Ectodermal cell (in vitro differentiated cells): ENCODE data around the gene MTR. TPM values are rescaled to one million over a fixed set of nuclear protein-coding genes. Genes with fewer than 3 reads are reported as not detected.
A peak's percentile ranks its signal among the peaks of the same experiment; 100 is the strongest.

Experiments
- H3K27ac ChIP-seq: 2 replicates; pipeline ENCODE4 v1.7.0; 2013; ENCODE audit warnings: mild to moderate bottlenecking, low read depth, low read length; ENCODE audit not compliant: insufficient read depth, poor library complexity, severe bottlenecking
- H3K27me3 ChIP-seq: 2 replicates; pipeline ENCODE4 v1.7.0; 2013; ENCODE audit warnings: mild to moderate bottlenecking, low read length; ENCODE audit not compliant: insufficient read depth, control insufficient read depth, poor library complexity, severe bottlenecking
- H3K36me3 ChIP-seq: one replicate; pipeline ENCODE4 v1.7.0; 2013; ENCODE audit warnings: low read length; ENCODE audit not compliant: control insufficient read depth, insufficient read depth
- H3K4me1 ChIP-seq: one replicate; pipeline ENCODE4 v1.7.0; 2013; ENCODE audit warnings: low read length; ENCODE audit not compliant: control insufficient read depth, insufficient read depth
- H3K4me3 ChIP-seq: 2 replicates; pipeline ENCODE4 v1.7.0; 2013; ENCODE audit warnings: low read depth, low read length, control low read depth; ENCODE audit not compliant: insufficient read depth
- H3K9me3 ChIP-seq: 2 replicates; pipeline ENCODE4 v1.7.0; 2013; ENCODE audit warnings: mild to moderate bottlenecking, low read length, moderate library complexity; ENCODE audit not compliant: control insufficient read depth
- WGBS, 2 experiments: methylation state at CpG; one replicate each; pipeline ENCODE4 v1.1.7; 2013; ENCODE audit warnings: missing lambda C conversion rate in 2 of 2; 5-methylcytosine and 5-hydroxymethylcytosine counted together
- polyA plus RNA-seq, 4 experiments: library from polyadenylated mRNA; stranded (reverse); fragments of 50-300 nt; gene quantifications; one replicate each; pipeline ENCODE4 v1.2.3, GENCODE V29; 2013

MTR gene
- polyA plus RNA-seq (2013, experiment 1 of 4): 17.8 TPM
- polyA plus RNA-seq (2013, experiment 2 of 4): 22.2 TPM
- polyA plus RNA-seq (2013, experiment 3 of 4): 12.1 TPM
- 14.7 TPM for polyA plus RNA-seq (2013, experiment 4 of 4)

DNA sequence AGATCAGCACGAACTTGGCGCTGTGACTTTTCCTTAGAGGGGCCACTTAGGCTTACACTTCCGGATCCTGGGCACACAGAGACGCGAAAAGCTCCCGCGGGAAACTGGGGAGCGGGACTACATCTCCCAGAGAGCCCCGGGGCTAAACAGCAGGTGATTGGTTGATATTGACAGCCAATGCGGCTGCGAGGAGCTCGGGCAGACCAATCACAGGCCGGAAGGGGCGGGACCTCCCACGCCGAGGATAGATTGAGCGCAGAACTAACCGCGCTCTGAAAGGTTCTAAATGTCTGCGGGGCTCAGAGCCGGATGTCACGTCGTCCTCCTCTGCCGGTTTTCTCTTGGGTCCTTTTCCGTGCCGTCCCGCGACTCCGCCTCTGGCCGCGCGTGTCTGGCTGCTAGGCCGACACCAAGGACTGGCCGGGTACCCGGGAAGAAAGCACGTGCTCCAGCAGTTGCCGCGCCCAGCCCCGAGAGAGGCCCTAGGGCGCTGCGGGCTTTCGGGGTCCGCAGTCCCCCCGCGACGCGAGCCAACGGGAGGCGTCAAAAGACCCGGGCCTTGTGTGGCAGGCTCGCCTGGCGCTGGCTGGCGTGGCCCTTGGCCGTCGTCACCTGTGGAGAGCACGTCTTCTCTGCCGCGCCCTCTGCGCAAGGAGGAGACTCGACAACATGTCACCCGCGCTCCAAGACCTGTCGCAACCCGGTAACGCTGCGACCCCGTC lies at the start of gene MTR:
Gene MTR, plus strand, starts transcription at position 258 of the 722 bp plus-strand sequence. Its CDS starts 412 bp downstream, at position 670.
- no peaks in the 10 kb centered on the region for H3K36me3 ChIP-seq
- no peaks in the 10 kb centered on the region for H3K9me3 ChIP-seq
- peaks cover 14% of the 10 kb centered on the region for H3K27me3 ChIP-seq
- no peak within 1 kb of the TSS for H3K27ac ChIP-seq
- WGBS, 2 experiments: 0% methylated on average over 67 of the region's 67 CpGs
- H3K4me3 ChIP-seq: peak within 1 kb of the TSS; percentile 89
- no peaks in the 10 kb centered on the region for H3K4me1 ChIP-seq

DNA sequence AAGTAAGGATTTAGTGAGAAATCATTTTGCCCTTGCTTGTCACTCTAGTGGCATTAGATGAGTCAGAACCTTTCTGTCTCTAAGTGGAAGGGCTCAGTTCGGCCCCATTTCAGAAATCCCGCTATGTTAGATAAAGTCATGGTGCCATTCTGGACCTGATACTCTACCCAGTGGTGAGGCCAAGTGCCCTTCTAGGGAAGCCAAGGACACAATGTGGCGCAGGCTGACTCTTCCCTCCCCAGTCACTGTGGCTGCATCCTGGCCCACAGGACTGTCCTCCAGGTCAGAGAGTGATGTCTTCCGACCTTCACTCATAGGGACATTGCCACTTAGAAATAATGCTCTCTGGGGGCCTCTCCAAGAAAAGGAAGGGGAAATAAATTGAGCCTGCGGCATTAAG lies 48.3 kb upstream of the MTR start:
- Histone ChIP-seq H3K27ac (no peak overlapping the region), H3K4me1 (no peaks in the 10 kb centered on the region), H3K9me3 (no peaks in the 10 kb centered on the region), H3K4me3 (no peak overlapping the region), H3K36me3 (no peaks in the 10 kb centered on the region), H3K27me3 (no peaks in the 10 kb centered on the region)
- 96 to 97% methylated on average over 5 of the region's 5 CpGs for WGBS, 2 experiments

DNA sequence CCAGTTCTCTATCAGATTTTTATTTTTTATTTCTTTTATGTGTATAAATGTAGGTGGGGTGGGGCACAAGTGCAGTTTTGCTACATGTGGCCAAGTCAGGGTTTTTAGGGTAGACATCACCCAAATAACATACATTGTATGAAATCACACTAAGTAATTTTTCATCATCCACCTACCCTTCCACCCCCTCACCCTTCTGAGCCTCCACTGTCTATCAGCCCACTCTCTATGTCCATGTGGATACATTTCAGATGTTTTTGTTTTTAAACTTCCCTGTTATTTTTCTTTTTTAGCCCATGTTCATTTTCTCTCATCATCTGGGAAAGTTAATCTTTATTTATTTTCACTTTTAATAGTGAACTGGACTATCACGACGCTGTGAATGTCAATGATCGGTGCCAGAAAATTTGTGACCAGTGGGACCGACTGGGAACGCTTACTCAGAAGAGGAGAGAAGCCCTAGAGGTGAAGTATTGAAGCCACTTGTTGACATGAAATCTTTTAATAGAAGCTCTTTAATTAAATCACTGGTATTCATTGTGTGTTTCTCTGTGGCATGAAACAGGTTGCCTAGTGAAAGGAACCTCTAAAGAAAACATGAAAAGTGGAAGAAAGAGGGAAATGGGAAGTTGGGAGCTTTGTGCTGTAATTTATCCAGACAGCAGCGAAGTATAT lies 47.6 kb upstream of the MTR start:
- Histone ChIP-seq H3K36me3 (no peaks in the 10 kb centered on the region), H3K27ac (no peak overlapping the region), H3K27me3 (no peaks in the 10 kb centered on the region), H3K4me3 (no peak overlapping the region), H3K9me3 (no peaks in the 10 kb centered on the region), H3K4me1 (no peaks in the 10 kb centered on the region)
- 95 to 98% methylated on average over 6 of the region's 6 CpGs for WGBS, 2 experiments

DNA sequence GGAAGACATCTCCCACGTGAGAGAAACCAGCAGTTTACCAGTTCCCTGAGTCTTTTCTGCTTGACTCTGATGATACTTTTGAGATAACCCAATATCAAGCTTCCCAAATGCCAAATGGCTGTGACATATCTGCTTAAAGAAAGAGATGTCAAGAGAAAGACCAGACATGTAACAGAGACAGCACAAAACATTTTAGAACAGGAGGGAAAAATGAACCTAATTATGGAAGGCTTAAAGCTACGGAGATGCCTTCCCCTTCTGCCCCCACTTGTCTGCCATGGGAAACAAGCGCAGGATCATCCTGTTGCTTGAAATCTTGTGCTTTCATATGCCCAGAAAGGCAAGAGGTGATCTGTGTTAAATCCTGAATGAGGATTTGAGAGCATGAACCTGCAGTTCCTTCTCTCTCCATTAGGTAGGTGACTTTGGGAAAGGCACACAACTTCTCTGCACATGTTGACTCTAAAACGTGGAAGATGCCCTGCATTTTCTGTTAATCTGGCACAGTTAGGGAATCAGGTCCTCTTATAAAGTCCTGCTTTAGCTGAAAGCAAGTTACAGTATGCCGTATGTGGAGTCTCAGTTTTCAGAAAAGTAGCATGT lies 46.7 kb upstream of the MTR start:
- H3K36me3 ChIP-seq: no peaks in the 10 kb centered on the region
- no peaks in the 10 kb centered on the region for H3K9me3 ChIP-seq
- no peak overlapping the region for H3K27ac ChIP-seq
- WGBS, 2 experiments: 81 to 86% methylated on average over 5 of the region's 5 CpGs
- H3K4me3 ChIP-seq: no peak overlapping the region
- no peaks in the 10 kb centered on the region for H3K27me3 ChIP-seq
- H3K4me1 ChIP-seq: no peaks in the 10 kb centered on the region

DNA sequence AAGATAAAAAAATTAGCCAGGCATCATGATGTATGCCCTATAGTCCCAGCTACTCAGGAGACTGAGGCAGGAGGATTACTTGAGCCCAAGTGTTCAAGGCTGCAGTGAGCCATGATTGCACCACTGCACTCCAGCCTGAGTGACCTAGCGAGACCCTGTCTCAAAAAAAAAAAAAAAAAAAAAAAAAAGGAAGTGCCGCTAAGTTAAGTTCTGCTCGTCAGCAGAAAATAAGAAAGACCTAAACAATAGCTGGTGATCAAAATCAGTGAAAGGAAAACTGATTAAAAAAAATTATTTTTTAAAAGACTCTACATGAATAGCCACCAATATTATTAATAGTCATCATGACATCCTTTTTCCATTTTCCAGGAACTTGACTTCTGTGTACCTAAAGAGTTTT lies 44.2 kb upstream of the MTR start:
- Histone ChIP-seq H3K4me3 (no peak overlapping the region), H3K36me3 (no peaks in the 10 kb centered on the region), H3K4me1 (no peaks in the 10 kb centered on the region), H3K27ac (no peak overlapping the region), H3K27me3 (no peaks in the 10 kb centered on the region), H3K9me3 (no peaks in the 10 kb centered on the region)
- WGBS, 2 experiments: 100% methylated on average over 1 of the region's 3 CpGs

DNA sequence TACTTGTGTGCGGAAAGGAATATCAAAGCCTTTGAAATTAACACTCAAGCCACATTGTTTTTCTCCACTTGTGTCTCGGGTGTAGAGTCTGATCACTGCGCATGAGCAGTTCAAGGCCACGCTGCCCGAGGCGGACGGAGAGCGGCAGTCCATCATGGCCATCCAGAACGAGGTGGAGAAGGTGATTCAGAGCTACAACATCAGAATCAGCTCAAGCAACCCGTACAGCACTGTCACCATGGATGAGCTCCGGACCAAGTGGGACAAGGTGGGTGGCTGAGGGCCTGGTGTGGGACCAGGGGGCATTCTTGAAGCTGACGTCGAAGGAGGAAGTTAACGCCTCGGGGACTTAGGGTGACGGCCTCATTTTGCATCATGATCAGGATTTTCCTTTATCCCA lies 43.7 kb upstream of the MTR start:
- H3K27me3 ChIP-seq: no peaks in the 10 kb centered on the region
- no peak overlapping the region for H3K27ac ChIP-seq
- H3K36me3 ChIP-seq: no peaks in the 10 kb centered on the region
- no peak overlapping the region for H3K4me3 ChIP-seq
- 95% methylated on average over 16 of the region's 16 CpGs for WGBS, 2 experiments
- H3K4me1 ChIP-seq: no peaks in the 10 kb centered on the region
- no peaks in the 10 kb centered on the region for H3K9me3 ChIP-seq

DNA sequence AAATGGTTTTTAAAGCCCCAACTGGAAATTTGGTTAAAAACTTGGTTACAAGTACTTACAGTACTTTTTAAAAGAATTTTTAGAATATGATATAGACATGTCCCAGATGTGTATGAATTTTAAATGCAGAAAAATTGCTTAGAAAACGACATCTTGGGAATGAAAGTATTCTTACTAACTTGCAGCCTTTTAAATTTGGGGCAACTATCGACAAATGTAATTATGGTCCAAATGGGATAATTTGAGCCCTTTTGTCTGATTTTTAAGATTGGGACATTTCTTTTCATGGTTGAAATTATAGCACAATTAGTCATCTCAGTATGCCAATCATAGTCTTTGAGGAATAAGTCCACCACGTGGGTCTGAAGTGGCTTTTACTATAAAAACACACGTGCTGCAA lies 43.2 kb upstream of the MTR start:
- no peaks in the 10 kb centered on the region for H3K36me3 ChIP-seq
- H3K4me3 ChIP-seq: no peak overlapping the region
- no peak overlapping the region for H3K27ac ChIP-seq
- H3K4me1 ChIP-seq: no peaks in the 10 kb centered on the region
- WGBS, 2 experiments: 93 to 94% methylated on average over 4 of the region's 4 CpGs
- H3K9me3 ChIP-seq: no peaks in the 10 kb centered on the region
- H3K27me3 ChIP-seq: no peaks in the 10 kb centered on the region

DNA sequence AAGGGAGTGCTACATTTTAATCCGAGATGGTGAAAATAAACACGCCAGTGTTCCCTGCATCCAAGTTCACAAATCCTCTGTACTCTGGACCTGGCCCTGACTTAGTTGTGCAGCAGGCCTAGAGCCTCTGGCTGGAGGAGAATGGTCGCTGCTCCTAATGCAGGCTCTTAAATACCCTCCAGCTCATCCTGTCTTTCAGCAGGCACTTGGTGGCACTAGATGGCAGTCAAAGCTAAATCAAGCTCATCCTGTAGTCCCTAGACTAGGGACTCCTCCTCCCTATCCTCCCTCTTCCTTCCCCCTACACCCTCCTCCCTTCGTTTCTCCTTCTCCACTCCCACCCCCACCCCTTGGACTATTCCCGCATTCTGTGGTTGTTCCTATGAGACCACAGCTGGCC lies 41.6 kb upstream of the MTR start:
- Histone ChIP-seq H3K36me3 (no peaks in the 10 kb centered on the region), H3K27ac (no peak overlapping the region), H3K27me3 (no peaks in the 10 kb centered on the region), H3K9me3 (no peaks in the 10 kb centered on the region), H3K4me3 (no peak overlapping the region), H3K4me1 (no peaks in the 10 kb centered on the region)
- WGBS, 2 experiments: 68 to 73% methylated on average over 5 of the region's 5 CpGs

DNA sequence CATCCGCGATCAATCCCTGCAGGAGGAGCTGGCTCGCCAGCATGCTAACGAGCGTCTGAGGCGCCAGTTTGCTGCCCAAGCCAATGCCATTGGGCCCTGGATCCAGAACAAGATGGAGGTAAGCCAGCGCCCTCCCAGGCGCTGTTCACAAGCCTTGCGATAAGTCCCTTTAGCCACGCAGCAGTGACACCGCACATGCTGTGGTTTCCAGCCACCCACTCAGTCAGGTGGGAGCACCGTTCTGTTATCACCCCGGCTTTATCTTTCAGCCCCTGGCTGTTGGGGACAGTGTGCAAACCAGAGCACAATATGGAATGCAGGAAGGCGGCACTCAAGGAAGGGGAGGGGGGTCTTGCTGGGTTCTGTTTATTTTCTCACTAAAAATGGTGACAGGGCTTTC lies 41.1 kb upstream of the MTR start:
- Histone ChIP-seq H3K4me1 (no peaks in the 10 kb centered on the region), H3K27ac (no peak overlapping the region), H3K9me3 (no peaks in the 10 kb centered on the region), H3K27me3 (no peaks in the 10 kb centered on the region), H3K4me3 (no peak overlapping the region), H3K36me3 (no peaks in the 10 kb centered on the region)
- WGBS, 2 experiments: 95 to 96% methylated on average over 14 of the region's 14 CpGs

DNA sequence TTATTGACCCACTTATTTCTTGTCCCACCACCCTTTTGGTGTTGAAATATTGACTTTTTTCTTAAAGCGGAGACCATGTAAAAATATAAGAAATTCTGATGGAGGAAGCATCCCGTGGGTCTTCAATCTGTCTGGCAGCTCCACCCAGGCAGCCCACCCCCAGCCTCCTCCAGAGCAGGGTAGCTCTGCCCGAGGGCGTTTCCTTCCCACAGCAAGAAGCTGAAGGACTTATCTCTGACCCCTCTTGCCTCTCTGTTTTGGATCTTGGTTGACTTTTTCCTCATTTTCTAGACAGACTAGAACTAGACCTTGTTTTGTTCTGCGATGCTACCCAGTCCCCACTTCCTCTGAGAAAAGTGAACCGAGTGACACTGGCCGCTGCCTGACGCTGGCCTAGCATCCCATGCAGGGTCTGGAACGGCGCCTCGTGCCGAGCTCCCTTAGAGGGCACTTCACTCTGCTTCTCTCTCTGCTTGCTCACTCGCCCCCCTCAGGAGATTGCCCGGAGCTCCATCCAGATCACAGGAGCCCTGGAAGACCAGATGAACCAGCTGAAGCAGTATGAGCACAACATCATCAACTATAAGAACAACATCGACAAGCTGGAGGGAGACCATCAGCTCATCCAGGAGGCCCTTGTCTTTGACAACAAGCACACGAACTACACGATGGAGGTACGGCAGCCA lies 40.4 kb upstream of the MTR start:
- Histone ChIP-seq H3K27ac (no peak overlapping the region), H3K36me3 (no peaks in the 10 kb centered on the region)
- 93% methylated on average over 18 of the region's 18 CpGs for WGBS, 2 experiments

More for the DNA sequence above, 40.4 kb upstream of the MTR start:
- Histone ChIP-seq H3K27me3 (no peaks in the 10 kb centered on the region), H3K4me3 (no peak overlapping the region), H3K9me3 (no peaks in the 10 kb centered on the region), H3K4me1 (no peaks in the 10 kb centered on the region)
